GM18498 (cell line): ENCODE data around the gene ZNF536.
"Not testable (repeated sequence)": the region's sequence is repeated elsewhere in the genome, so short reads cannot be mapped to it uniquely, and the experiment has no call there.

ENCODE experiments used
- ATAC-seq: cut with Tn5 transposase; IDR thresholded peaks from one replicate; pipeline ENCODE4 v1.9.1; 2021; ENCODE audit warnings: mild to moderate bottlenecking, moderate library complexity; ENCODE audit not compliant: unreplicated experiment

Gene ZNF536

GRCh38 chr19:30408734-30409301 is 36.6 kb downstream of the ZNF536 start:
- no peak for ATAC-seq

GRCh38 chr19:30411714-30412113 is 39.5 kb downstream of the ZNF536 start:
- no peak for ATAC-seq

GRCh38 chr19:30416375-30416774 is 44.2 kb downstream of the ZNF536 start:
- ATAC-seq, result no peak

GRCh38 chr19:30417166-30417565 is 45.0 kb downstream of the ZNF536 start:
- not testable (repeated sequence) for ATAC-seq

GRCh38 chr19:30419568-30420180 is 47.5 kb downstream of the ZNF536 start:
- ATAC-seq, result no peak

GRCh38 chr19:30420316-30420715 is 48.1 kb downstream of the ZNF536 start:
- no peak for ATAC-seq

GRCh38 chr19:30420881-30421280 is 48.7 kb downstream of the ZNF536 start:
- no peak for ATAC-seq

- no peak for ATAC-seq
Observed at GRCh38 chr19:30421571-30421970, 49.4 kb downstream of the ZNF536 start.

GRCh38 chr19:30423481-30423880 is 51.3 kb downstream of the ZNF536 start:
- ATAC-seq, result no peak

GRCh38 chr19:30425885-30426838 is 54.0 kb downstream of the ZNF536 start:
- ATAC-seq, result no peak

- no peak for ATAC-seq
Observed at GRCh38 chr19:30426864-30427263, 54.7 kb downstream of the ZNF536 start.

GRCh38 chr19:30428092-30428680 is 56.0 kb downstream of the ZNF536 start:
- no peak for ATAC-seq

- no peak for ATAC-seq
Observed at GRCh38 chr19:30428844-30429243, 56.7 kb downstream of the ZNF536 start.

- no peak for ATAC-seq
Observed at GRCh38 chr19:30430206-30430734, 58.1 kb downstream of the ZNF536 start.

- no peak for ATAC-seq
Observed at GRCh38 chr19:30431591-30431990, 59.4 kb downstream of the ZNF536 start.

GRCh38 chr19:30434797-30435594 is 62.8 kb downstream of the ZNF536 start:
- ATAC-seq, result no peak

GRCh38 chr19:30437869-30438268 is 65.7 kb downstream of the ZNF536 start:
- ATAC-seq, result no peak

- no peak for ATAC-seq
Observed at GRCh38 chr19:30439310-30439709, 67.1 kb downstream of the ZNF536 start.

- ATAC-seq, result no peak
Observed at GRCh38 chr19:30441011-30441410, 68.8 kb downstream of the ZNF536 start.

- ATAC-seq, result no peak
Observed at GRCh38 chr19:30442674-30443073, 70.5 kb downstream of the ZNF536 start.
